SU-DHL-6 (cell line): ENCODE measurements around the gene PEX5.

Experiments used
- H2AFZ ChIP-seq: fragments of 200-600 bp; sonication (generic); 2 replicates; pipeline ENCODE4 v1.6.1; 2014; ENCODE audit warnings: low read depth, mild to moderate bottlenecking, moderate library complexity, mixed read lengths, antibody characterized with exemption, low read length; ENCODE audit not compliant: severe bottlenecking
- H3F3A ChIP-seq: fragments of 200-600 bp; shearing (Covaris generic); 2 replicates; pipeline ENCODE4 v1.6.0; 2016; ENCODE audit warnings: antibody characterized with exemption, mild to moderate bottlenecking; ENCODE audit not compliant: insufficient read depth
- H3K27ac ChIP-seq: fragments of 200-600 bp; sonication (generic); 2 replicates; pipeline ENCODE4 v1.5.1; 2016; ENCODE audit warnings: low read depth, mild to moderate bottlenecking, low read length, moderate library complexity, mixed read lengths
- H3K27me3 ChIP-seq: fragments of 200-600 bp; sonication (generic), shearing (Covaris generic); 2 replicates; pipeline ENCODE4 v1.6.0; 2014; ENCODE audit warnings: mild to moderate bottlenecking, low read length
- H3K36me3 ChIP-seq: fragments of 200-600 bp; sonication (generic); 2 replicates; pipeline ENCODE4 v1.6.1; 2014; ENCODE audit warnings: mild to moderate bottlenecking, low read length, mixed read lengths
- H3K4me2 ChIP-seq: fragments of 300-600, 200-600 bp; shearing (Covaris generic), sonication (generic); 2 replicates; pipeline ENCODE4 v1.6.0; 2014; ENCODE audit warnings: low read length, low read depth, mild to moderate bottlenecking; ENCODE audit not compliant: poor library complexity, severe bottlenecking
- H3K4me3 ChIP-seq: fragments of 200-600 bp; sonication (generic); 2 replicates; pipeline ENCODE4 v1.5.1; 2014; ENCODE audit warnings: antibody characterized with exemption, low read length, mild to moderate bottlenecking, mixed read lengths; ENCODE audit not compliant: insufficient read depth, poor library complexity, severe bottlenecking
- H3K79me2 ChIP-seq: fragments of 200-600 bp; sonication (generic); 2 replicates; pipeline ENCODE4 v1.6.1; 2014; ENCODE audit warnings: mild to moderate bottlenecking, low read length, moderate library complexity; ENCODE audit not compliant: insufficient read depth
- H3K9ac ChIP-seq: fragments of 200-600 bp; sonication (generic); 2 replicates; pipeline ENCODE4 v1.7.0; 2014; ENCODE audit warnings: mild to moderate bottlenecking, low read length
- H3K9me2 ChIP-seq: fragments of 200-600 bp; sonication (generic); replicated peaks from 2 replicates; pipeline ENCODE4 v1.6.1; 2014; ENCODE audit warnings: low read length; ENCODE audit not compliant: insufficient read depth
- H3K9me3 ChIP-seq: fragments of 200-600 bp; sonication (generic); 2 replicates; pipeline ENCODE4 v1.6.1; 2014; ENCODE audit warnings: low read length, mixed read lengths; ENCODE audit not compliant: insufficient read depth
- H4K20me1 ChIP-seq: fragments of 200-600 bp; sonication (generic); 2 replicates; pipeline ENCODE4 v1.6.1; 2014; ENCODE audit warnings: low read depth, mild to moderate bottlenecking, antibody characterized with exemption, low read length, moderate library complexity, mixed read lengths
- EZH2phosphoT487 ChIP-seq: fragments of 200-600 bp; sonication (generic), shearing (Covaris generic); conservative IDR thresholded peaks from 2 replicates; pipeline ENCODE4 v1.6.1; 2018; ENCODE audit warnings: mild to moderate bottlenecking, antibody characterized with exemption, low read length, moderate library complexity, mixed read lengths
- TF ChIP-seq, protein P1 (sequence below): fragments of 200-600 bp; sonication (generic); IDR thresholded peaks from one replicate; pipeline ENCODE4 v1.5.1; 2017; ENCODE audit warnings: antibody characterized with exemption, mild to moderate bottlenecking, low read length, moderate library complexity; ENCODE audit not compliant: insufficient read depth, poor library complexity, severe bottlenecking

Gene PEX5

DNA sequence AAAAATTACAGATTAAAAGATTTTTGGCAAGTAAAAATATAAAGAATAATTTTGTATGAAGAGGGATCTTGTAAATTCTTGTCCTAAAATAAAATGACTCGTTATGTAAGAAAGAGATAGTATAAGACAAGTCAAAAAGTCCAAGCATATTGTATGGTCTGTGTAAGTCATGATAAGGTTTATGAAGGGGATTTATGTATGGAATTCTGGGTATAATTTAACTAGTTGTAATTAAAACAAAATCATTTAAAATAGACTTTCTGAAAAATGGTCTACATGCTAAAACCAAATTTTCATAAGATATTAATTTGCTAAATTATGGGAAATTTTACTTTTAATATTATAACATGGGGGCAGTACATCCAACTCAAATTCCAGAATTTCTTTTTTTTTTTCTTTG lies 17.6 kb upstream of the PEX5 start:
- TF ChIP-seq EZH2phosphoT487: no peak
- TF ChIP-seq, protein P1, sequence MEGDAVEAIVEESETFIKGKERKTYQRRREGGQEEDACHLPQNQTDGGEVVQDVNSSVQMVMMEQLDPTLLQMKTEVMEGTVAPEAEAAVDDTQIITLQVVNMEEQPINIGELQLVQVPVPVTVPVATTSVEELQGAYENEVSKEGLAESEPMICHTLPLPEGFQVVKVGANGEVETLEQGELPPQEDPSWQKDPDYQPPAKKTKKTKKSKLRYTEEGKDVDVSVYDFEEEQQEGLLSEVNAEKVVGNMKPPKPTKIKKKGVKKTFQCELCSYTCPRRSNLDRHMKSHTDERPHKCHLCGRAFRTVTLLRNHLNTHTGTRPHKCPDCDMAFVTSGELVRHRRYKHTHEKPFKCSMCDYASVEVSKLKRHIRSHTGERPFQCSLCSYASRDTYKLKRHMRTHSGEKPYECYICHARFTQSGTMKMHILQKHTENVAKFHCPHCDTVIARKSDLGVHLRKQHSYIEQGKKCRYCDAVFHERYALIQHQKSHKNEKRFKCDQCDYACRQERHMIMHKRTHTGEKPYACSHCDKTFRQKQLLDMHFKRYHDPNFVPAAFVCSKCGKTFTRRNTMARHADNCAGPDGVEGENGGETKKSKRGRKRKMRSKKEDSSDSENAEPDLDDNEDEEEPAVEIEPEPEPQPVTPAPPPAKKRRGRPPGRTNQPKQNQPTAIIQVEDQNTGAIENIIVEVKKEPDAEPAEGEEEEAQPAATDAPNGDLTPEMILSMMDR: no peak
- peaks cover 52% of the 10 kb centered on the region; the same call in 1 of the 2 replicates for H3K9me3 ChIP-seq

DNA sequence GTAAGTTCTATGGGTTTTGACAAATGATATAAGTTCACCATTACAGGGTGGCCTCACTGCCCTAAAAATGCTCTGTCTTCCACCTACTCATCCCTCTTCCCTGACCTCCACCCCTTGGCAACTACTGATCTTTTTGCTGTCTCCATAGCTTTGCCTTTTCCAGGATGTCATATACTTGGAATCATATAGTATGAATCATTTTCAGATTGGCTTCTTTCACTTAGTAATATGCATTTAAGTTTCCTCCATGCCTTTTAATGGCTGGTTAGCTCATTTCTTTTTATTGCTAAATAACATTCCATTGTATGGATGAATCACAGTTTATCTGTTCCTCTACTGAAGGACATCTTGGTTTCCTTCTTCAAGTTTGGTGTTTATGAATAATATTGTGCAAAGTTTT lies 14.0 kb upstream of the PEX5 start:
- Histone ChIP-seq H3K4me2 (no peak overlapping the region), H3K36me3 (peaks cover 6% of the 10 kb centered on the region; the same call in 1 of the 2 replicates), H3K9me2 (no peaks in the 10 kb centered on the region), H3K27ac (no peak overlapping the region), H3K27me3 (no peaks in the 10 kb centered on the region), H2AFZ (no peak overlapping the region), H3K79me2 (no peaks in the 10 kb centered on the region), H3F3A (no peaks in the 10 kb centered on the region), H4K20me1 (no peaks in the 10 kb centered on the region), H3K9me3 (peaks cover 22% of the 10 kb centered on the region; the same call in 1 of the 2 replicates), H3K4me3 (no peak overlapping the region), H3K9ac (no peak overlapping the region)
- TF ChIP-seq, protein P1: no peak
- no peak for TF ChIP-seq EZH2phosphoT487

More for the DNA sequence above, 17.6 kb upstream of the PEX5 start:
- H3K27ac ChIP-seq: no peak overlapping the region
- no peaks in the 10 kb centered on the region for H3K9me2 ChIP-seq
- no peak overlapping the region for H3K4me3 ChIP-seq
- no peak overlapping the region for H2AFZ ChIP-seq
- H3F3A ChIP-seq: no peaks in the 10 kb centered on the region
- H3K79me2 ChIP-seq: no peaks in the 10 kb centered on the region
- no peak overlapping the region for H3K9ac ChIP-seq
- H4K20me1 ChIP-seq: no peaks in the 10 kb centered on the region
- H3K27me3 ChIP-seq: no peaks in the 10 kb centered on the region
- no peak overlapping the region for H3K4me2 ChIP-seq
- peaks cover 14% of the 10 kb centered on the region; the same call in 1 of the 2 replicates for H3K36me3 ChIP-seq

DNA sequence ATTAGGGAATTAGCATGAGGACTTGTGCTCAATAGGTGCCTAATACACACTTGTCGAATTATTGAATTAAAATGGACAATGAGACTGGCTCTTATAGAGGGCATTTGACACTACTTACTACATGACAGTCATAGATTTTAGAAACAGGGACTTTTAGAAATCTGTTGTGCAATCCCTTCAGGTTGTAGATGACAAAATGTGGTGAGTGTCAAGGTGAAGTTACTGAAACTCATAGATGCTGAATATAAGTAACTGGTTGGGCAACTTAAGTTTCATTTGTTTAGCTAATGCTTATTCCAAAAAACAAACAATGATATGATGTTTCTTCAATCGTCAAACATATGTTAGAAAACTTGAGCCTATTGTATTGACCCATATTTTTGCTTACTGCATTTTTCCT lies 12.9 kb upstream of the PEX5 start:
- H4K20me1 ChIP-seq: no peaks in the 10 kb centered on the region
- no peak for TF ChIP-seq EZH2phosphoT487
- TF ChIP-seq, protein P1: no peak
- peaks cover 20% of the 10 kb centered on the region; the same call in 1 of the 2 replicates for H3K9me3 ChIP-seq
- no peak overlapping the region for H3K9ac ChIP-seq
- H3F3A ChIP-seq: no peaks in the 10 kb centered on the region
- H3K4me2 ChIP-seq: no peak overlapping the region
- H3K27ac ChIP-seq: no peak overlapping the region
- no peak overlapping the region for H3K4me3 ChIP-seq
- H3K27me3 ChIP-seq: no peaks in the 10 kb centered on the region
- no peak overlapping the region for H2AFZ ChIP-seq
- H3K9me2 ChIP-seq: no peaks in the 10 kb centered on the region
- H3K36me3 ChIP-seq: peaks cover 4% of the 10 kb centered on the region; the same call in 1 of the 2 replicates
- no peaks in the 10 kb centered on the region for H3K79me2 ChIP-seq
